Neural progenitor cell (in vitro differentiated cells): ENCODE measurements around the gene SRCIN1. TPM values are rescaled to one million over a fixed set of nuclear protein-coding genes. Genes with fewer than 3 reads are reported as not detected.
A peak's percentile ranks its signal among the peaks of the same experiment; 100 is the strongest.

Source experiments
- DNase-seq: peaks from one replicate; pipeline ENCODE4 v3.0.0-alpha.2; 2016; ENCODE audit warnings: low spot score
- H2AFZ ChIP-seq: fragments of 200-600 bp; sonication (generic); replicated peaks from 2 replicates; pipeline ENCODE4 v1.6.1; 2016; ENCODE audit warnings: antibody characterized with exemption
- H3F3A ChIP-seq: fragments of 200-600 bp; sonication (generic); 2 replicates; pipeline ENCODE4 v1.6.1; 2016; ENCODE audit warnings: antibody characterized with exemption, low read depth
- H3K27ac ChIP-seq: fragments of 200-600 bp; sonication (generic); 2 replicates; pipeline ENCODE4 v1.5.1; 2016; ENCODE audit warnings: mild to moderate bottlenecking
- H3K27me3 ChIP-seq: fragments of 200-600 bp; sonication (generic); 2 replicates; pipeline ENCODE4 v1.6.1; 2016; ENCODE audit warnings: mild to moderate bottlenecking, moderate library complexity
- H3K36me3 ChIP-seq: fragments of 200-600 bp; sonication (generic); 2 replicates; pipeline ENCODE4 v1.5.1; 2016
- H3K4me1 ChIP-seq: fragments of 200-600 bp; sonication (generic); 2 replicates; pipeline ENCODE4 v1.6.1; 2016; ENCODE audit warnings: mixed run types
- H3K4me2 ChIP-seq: fragments of 200-600 bp; sonication (generic); 2 replicates; pipeline ENCODE4 v1.6.1; 2016
- H3K4me3 ChIP-seq: fragments of 200-600 bp; sonication (generic); 2 replicates; pipeline ENCODE4 v1.5.1; 2016
- H3K79me2 ChIP-seq: fragments of 200-600 bp; sonication (generic); 2 replicates; pipeline ENCODE4 v1.6.1; 2016; ENCODE audit warnings: low read depth
- H3K9ac ChIP-seq: fragments of 200-600 bp; sonication (generic); 2 replicates; pipeline ENCODE4 v1.6.1; 2016
- H3K9me3 ChIP-seq: fragments of 200-600 bp; sonication (generic); 2 replicates; pipeline ENCODE4 v1.5.1; 2016; ENCODE audit warnings: low read depth
- H4K20me1 ChIP-seq: fragments of 200-600 bp; sonication (generic); 2 replicates; pipeline ENCODE4 v1.6.1; 2016; ENCODE audit warnings: low read depth
- H3K27ac Mint-ChIP-seq: 3 replicates; pipeline ENCODE4 v1.8.0; 2021; ENCODE audit warnings: mixed read lengths
- H3K27me3 Mint-ChIP-seq: 2 replicates; pipeline ENCODE4 v1.8.0; 2022; ENCODE audit warnings: low read depth, mild to moderate bottlenecking, inconsistent platforms, moderate library complexity, mixed read lengths; ENCODE audit not compliant: insufficient read depth
- H3K36me3 Mint-ChIP-seq: 3 replicates; pipeline ENCODE4 v1.8.0; 2021; ENCODE audit warnings: mixed read lengths
- H3K4me1 Mint-ChIP-seq: 3 replicates; pipeline ENCODE4 v1.8.0; 2021; ENCODE audit warnings: mixed read lengths
- H3K4me3 Mint-ChIP-seq: 3 replicates; pipeline ENCODE4 v1.8.0; 2021; ENCODE audit warnings: mild to moderate bottlenecking, moderate library complexity, mixed read lengths
- H3K9me3 Mint-ChIP-seq: 3 replicates; pipeline ENCODE4 v1.8.0; 2020; ENCODE audit warnings: mixed read lengths
- CTCF ChIP-seq: fragments of 200-600 bp; sonication (generic); IDR thresholded peaks from 2 replicates; pipeline ENCODE4 v1.5.1; 2017; ENCODE audit warnings: antibody characterized with exemption, mild to moderate bottlenecking
- EZH2 ChIP-seq: fragments of 200-600 bp; sonication (generic); IDR thresholded peaks from 2 replicates; pipeline ENCODE4 v1.6.1; 2017; ENCODE audit warnings: antibody characterized with exemption, mild to moderate bottlenecking, moderate library complexity
- EZH2phosphoT487 ChIP-seq: fragments of 200-600 bp; sonication (generic); IDR thresholded peaks from 2 replicates; pipeline ENCODE4 v1.6.1; 2017; ENCODE audit warnings: antibody characterized with exemption
- total RNA-seq: library from RNA; depleted of rRNA; stranded (reverse); fragments of >200 nt; gene quantifications from 2 replicates; pipeline ENCODE4 v1.2.3, GENCODE V29; 2015; ENCODE audit warnings: low replicate concordance

Gene SRCIN1
- total RNA-seq, 1 donor from 2014 or later = 3.8 TPM

GRCh38 chr17:38569701-38570512 is 35.8 kb downstream of the SRCIN1 start:
- Mint-ChIP-seq H3K36me3 (no peaks in the 10 kb centered on the region), H3K9me3 (no peaks in the 10 kb centered on the region), H3K27ac (peak overlapping the region; percentile 3), H3K4me1 (peaks cover 48% of the 10 kb centered on the region), H3K4me3 (no peak overlapping the region), H3K27me3 (peaks cover 36% of the 10 kb centered on the region)
- Histone ChIP-seq H3K4me3 (no peak overlapping the region), H3K27ac (no peak overlapping the region), H4K20me1 (peaks cover 94% of the 10 kb centered on the region), H3K27me3 (peaks cover 93% of the 10 kb centered on the region), H3K79me2 (no peaks in the 10 kb centered on the region), H3K9me3 (no peaks in the 10 kb centered on the region), H2AFZ (no peak overlapping the region), H3F3A (peaks cover 43% of the 10 kb centered on the region), H3K4me2 (no peak overlapping the region), H3K4me1 (peaks cover 23% of the 10 kb centered on the region), H3K36me3 (no peaks in the 10 kb centered on the region), H3K9ac (no peak overlapping the region)
- DNase-seq = no peak
- TF ChIP-seq CTCF (no peak), EZH2phosphoT487 (no peak)

GRCh38 chr17:38568845-38569510 is 36.8 kb downstream of the SRCIN1 start:
- H3K36me3 ChIP-seq = no peaks in the 10 kb centered on the region
- H3K4me3 Mint-ChIP-seq = no peak overlapping the region
- no peak overlapping the region for H3K27ac Mint-ChIP-seq
- no peak overlapping the region for H3K27ac ChIP-seq
- H3K27me3 Mint-ChIP-seq = peaks cover 43% of the 10 kb centered on the region
- no peaks in the 10 kb centered on the region for H3K79me2 ChIP-seq
- H3K9me3 Mint-ChIP-seq = no peaks in the 10 kb centered on the region
- H3K4me2 ChIP-seq = no peak overlapping the region
- H2AFZ ChIP-seq = no peak overlapping the region
- H3K9ac ChIP-seq = no peak overlapping the region
- no peak overlapping the region for H3K4me3 ChIP-seq
- H3K4me1 Mint-ChIP-seq = peaks cover 53% of the 10 kb centered on the region
- H3K27me3 ChIP-seq = peaks cover 93% of the 10 kb centered on the region
- peaks cover 32% of the 10 kb centered on the region for H3K4me1 ChIP-seq
- H4K20me1 ChIP-seq = peaks cover 94% of the 10 kb centered on the region
- peaks cover 47% of the 10 kb centered on the region for H3F3A ChIP-seq
- DNase-seq = no peak
- TF ChIP-seq EZH2phosphoT487 (no peak), CTCF (no peak), EZH2 (no peak)
- H3K36me3 Mint-ChIP-seq = no peaks in the 10 kb centered on the region
- no peaks in the 10 kb centered on the region for H3K9me3 ChIP-seq

- Histone ChIP-seq H3K27me3 (peaks cover 93% of the 10 kb centered on the region), H3K79me2 (no peaks in the 10 kb centered on the region), H3K4me2 (no peak overlapping the region), H3K4me1 (peaks cover 38% of the 10 kb centered on the region), H3K27ac (no peak overlapping the region), H4K20me1 (peaks cover 95% of the 10 kb centered on the region), H3K4me3 (no peak overlapping the region), H3F3A (peaks cover 47% of the 10 kb centered on the region), H3K9me3 (no peaks in the 10 kb centered on the region), H2AFZ (no peak overlapping the region), H3K36me3 (no peaks in the 10 kb centered on the region), H3K9ac (no peak overlapping the region)
- no peak for TF ChIP-seq EZH2phosphoT487
- TF ChIP-seq CTCF = peak; percentile 32
- H3K36me3 Mint-ChIP-seq = no peaks in the 10 kb centered on the region
- H3K4me1 Mint-ChIP-seq = peaks cover 51% of the 10 kb centered on the region
- peak; percentile 60 for DNase-seq
- no peak overlapping the region for H3K4me3 Mint-ChIP-seq
- H3K9me3 Mint-ChIP-seq = no peaks in the 10 kb centered on the region
- peaks cover 46% of the 10 kb centered on the region for H3K27me3 Mint-ChIP-seq
- H3K27ac Mint-ChIP-seq = no peak overlapping the region
These were observed 37.5 kb downstream of the SRCIN1 start for GRCh38 chr17:38568274-38568673.
